Stimulated activated CD4-positive, alpha-beta T cell treated with anti-CD3 and anti-CD28 coated beads, Interleukin-1b, Interleukin-23, amount 100 ng/mL, for 48 hours (primary cell): ENCODE data around the gene ADCY2.

Source experiments
- DNase-seq: peaks from one replicate; pipeline ENCODE4 v3.0.0-alpha.2; 2020

The ADCY2 gene

GRCh38 chr5:7445831-7446230 is 49.9 kb downstream of the ADCY2 start:
- no peak for DNase-seq

- DNase-seq: no peak
Measured at GRCh38 chr5:7446913-7447312, 51.0 kb downstream of the ADCY2 start.

GRCh38 chr5:7453947-7454346 is 58.0 kb downstream of the ADCY2 start:
- no peak for DNase-seq

- DNase-seq: no peak
Measured at GRCh38 chr5:7456206-7456605, 60.3 kb downstream of the ADCY2 start.

- no peak for DNase-seq
Measured at GRCh38 chr5:7461371-7461770, 65.4 kb downstream of the ADCY2 start.

GRCh38 chr5:7462758-7463157 is 66.8 kb downstream of the ADCY2 start:
- no peak for DNase-seq

- no peak for DNase-seq
Measured at GRCh38 chr5:7464182-7464581, 68.2 kb downstream of the ADCY2 start.

- DNase-seq: no peak
Measured at GRCh38 chr5:7467179-7467578, 71.2 kb downstream of the ADCY2 start.

- no peak for DNase-seq
Measured at GRCh38 chr5:7468742-7469141, 72.8 kb downstream of the ADCY2 start.

GRCh38 chr5:7471710-7472109 is 75.8 kb downstream of the ADCY2 start:
- no peak for DNase-seq

- DNase-seq: no peak
Measured at GRCh38 chr5:7473115-7473514, 77.2 kb downstream of the ADCY2 start.

GRCh38 chr5:7473668-7474215 is 77.8 kb downstream of the ADCY2 start:
- no peak for DNase-seq

- no peak for DNase-seq
Measured at GRCh38 chr5:7474821-7475403, 79.0 kb downstream of the ADCY2 start.

- DNase-seq: no peak
Measured at GRCh38 chr5:7478459-7478858, 82.5 kb downstream of the ADCY2 start.

- no peak for DNase-seq
Measured at GRCh38 chr5:7488734-7489133, 92.8 kb downstream of the ADCY2 start.

GRCh38 chr5:7492371-7492770 is 96.4 kb downstream of the ADCY2 start:
- no peak for DNase-seq

- DNase-seq: no peak
Measured at GRCh38 chr5:7493081-7493480, 97.1 kb downstream of the ADCY2 start.

GRCh38 chr5:7493622-7494021 is 97.7 kb downstream of the ADCY2 start:
- DNase-seq: no peak

- DNase-seq: no peak
Measured at GRCh38 chr5:7494481-7495130, 98.7 kb downstream of the ADCY2 start.

GRCh38 chr5:7495131-7495517 is 99.2 kb downstream of the ADCY2 start:
- no peak for DNase-seq

GRCh38 chr5:7500256-7500655 is 104.3 kb downstream of the ADCY2 start:
- no peak for DNase-seq

GRCh38 chr5:7501061-7501460 is 105.1 kb downstream of the ADCY2 start:
- DNase-seq: no peak

- no peak for DNase-seq
Measured at GRCh38 chr5:7503564-7503963, 107.6 kb downstream of the ADCY2 start.

- no peak for DNase-seq
Measured at GRCh38 chr5:7515284-7515914, 119.5 kb downstream of the ADCY2 start.
